Peyer's patch (tissue), 4 donors: ENCODE measurements around the gene SLC2A2. TPM values are rescaled to one million over a fixed set of nuclear protein-coding genes. Genes with fewer than 3 reads are reported as not detected.

Experiments
- DNase-seq, 3 donors: peaks; one replicate each; pipeline ENCODE4 v3.0.0-alpha.2; 2017 to 2019
- H3K27ac ChIP-seq, 4 donors: fragments of 200-600 bp; sonication (generic); one replicate each; pipeline ENCODE4 v1.5.1; 2016 to 2019
- H3K27me3 ChIP-seq, 2 donors: fragments of 200-600 bp; sonication (generic); one replicate each; pipeline ENCODE4 v1.5.1; 2019
- H3K36me3 ChIP-seq, 3 donors: fragments of 200-600 bp; sonication (generic); one replicate each; pipeline ENCODE4 v1.5.1; 2016 to 2019
- H3K4me1 ChIP-seq, 4 donors: fragments of 200-600 bp; sonication (generic); one replicate each; pipeline ENCODE4 v1.5.1; 2016 to 2019
- H3K4me3 ChIP-seq, 4 donors: fragments of 200-600 bp; sonication (generic); 1 replicate in 3 of 4; 2 replicates in 1 of 4; pipeline ENCODE4 v1.5.1; 2016 to 2019; ENCODE audit warnings: mild to moderate bottlenecking in 1 of 4
- H3K9me3 ChIP-seq, 4 donors: fragments of 200-600 bp; sonication (generic); one replicate each; pipeline ENCODE4 v1.5.1; 2016 to 2019; ENCODE audit warnings: mild to moderate bottlenecking in 1 of 4
- POLR2A ChIP-seq, 2 donors: fragments of 450-650 bp; IDR thresholded peaks; one replicate each; pipeline ENCODE4 v1.5.1; 2017; ENCODE audit warnings: antibody characterized with exemption in 2 of 2, mild to moderate bottlenecking in 2 of 2, moderate library complexity in 2 of 2
- total RNA-seq, 4 donors: library from RNA; depleted of rRNA; stranded (reverse); fragments of >200 nt; gene quantifications; one replicate each; pipeline ENCODE4 v1.1.0, GENCODE V29; 2016
- TF ChIP-seq, protein P1 (sequence below), 6 experiments: fragments of 450-650 bp in 4 of 6; fragments of 200-600 bp in 2 of 6; sonication (generic) in 1 of 6; IDR thresholded peaks; one replicate each; pipeline ENCODE4 v1.5.1; 2017 to 2019; ENCODE audit warnings: antibody characterized with exemption in 6 of 6, mild to moderate bottlenecking in 3 of 6, moderate library complexity in 1 of 6

The SLC2A2 gene
- total RNA-seq, 4 donors from 2014 or later = 2.5 to 115 (median 92.7) TPM

DNA sequence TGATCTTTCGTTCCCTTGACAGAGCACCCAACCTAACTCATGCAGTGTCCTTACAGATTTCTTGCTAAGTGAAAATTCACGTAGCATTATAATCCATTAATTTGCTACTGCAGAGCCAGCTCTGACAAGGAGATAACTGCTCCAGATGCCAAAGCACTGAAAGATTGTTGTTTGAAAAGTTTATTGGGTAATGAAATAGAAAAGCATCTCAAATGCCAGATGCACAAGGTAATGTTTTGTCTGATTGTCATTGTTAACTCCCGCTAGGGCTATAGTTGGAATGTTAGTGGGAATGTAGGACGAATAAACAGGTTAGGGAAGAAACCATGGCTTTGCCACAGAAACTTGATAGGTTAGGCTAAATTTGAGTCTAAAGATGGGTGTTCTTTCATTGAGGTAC, 20.2 kb upstream of the SLC2A2 start:
- Histone ChIP-seq H3K27ac (no peak overlapping the region), H3K9me3 (no peaks in the 10 kb centered on the region), H3K36me3 (no peaks in the 10 kb centered on the region), H3K4me3 (no peak overlapping the region), H3K4me1 (no peaks in the 10 kb centered on the region), H3K27me3 (no peaks in the 10 kb centered on the region)
- no peak for DNase-seq
- TF ChIP-seq, protein P1, sequence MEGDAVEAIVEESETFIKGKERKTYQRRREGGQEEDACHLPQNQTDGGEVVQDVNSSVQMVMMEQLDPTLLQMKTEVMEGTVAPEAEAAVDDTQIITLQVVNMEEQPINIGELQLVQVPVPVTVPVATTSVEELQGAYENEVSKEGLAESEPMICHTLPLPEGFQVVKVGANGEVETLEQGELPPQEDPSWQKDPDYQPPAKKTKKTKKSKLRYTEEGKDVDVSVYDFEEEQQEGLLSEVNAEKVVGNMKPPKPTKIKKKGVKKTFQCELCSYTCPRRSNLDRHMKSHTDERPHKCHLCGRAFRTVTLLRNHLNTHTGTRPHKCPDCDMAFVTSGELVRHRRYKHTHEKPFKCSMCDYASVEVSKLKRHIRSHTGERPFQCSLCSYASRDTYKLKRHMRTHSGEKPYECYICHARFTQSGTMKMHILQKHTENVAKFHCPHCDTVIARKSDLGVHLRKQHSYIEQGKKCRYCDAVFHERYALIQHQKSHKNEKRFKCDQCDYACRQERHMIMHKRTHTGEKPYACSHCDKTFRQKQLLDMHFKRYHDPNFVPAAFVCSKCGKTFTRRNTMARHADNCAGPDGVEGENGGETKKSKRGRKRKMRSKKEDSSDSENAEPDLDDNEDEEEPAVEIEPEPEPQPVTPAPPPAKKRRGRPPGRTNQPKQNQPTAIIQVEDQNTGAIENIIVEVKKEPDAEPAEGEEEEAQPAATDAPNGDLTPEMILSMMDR (IDR thresholded peaks at IDR 0.05) = no peak
- no peak for TF ChIP-seq POLR2A (IDR thresholded peaks at IDR 0.05)

DNA sequence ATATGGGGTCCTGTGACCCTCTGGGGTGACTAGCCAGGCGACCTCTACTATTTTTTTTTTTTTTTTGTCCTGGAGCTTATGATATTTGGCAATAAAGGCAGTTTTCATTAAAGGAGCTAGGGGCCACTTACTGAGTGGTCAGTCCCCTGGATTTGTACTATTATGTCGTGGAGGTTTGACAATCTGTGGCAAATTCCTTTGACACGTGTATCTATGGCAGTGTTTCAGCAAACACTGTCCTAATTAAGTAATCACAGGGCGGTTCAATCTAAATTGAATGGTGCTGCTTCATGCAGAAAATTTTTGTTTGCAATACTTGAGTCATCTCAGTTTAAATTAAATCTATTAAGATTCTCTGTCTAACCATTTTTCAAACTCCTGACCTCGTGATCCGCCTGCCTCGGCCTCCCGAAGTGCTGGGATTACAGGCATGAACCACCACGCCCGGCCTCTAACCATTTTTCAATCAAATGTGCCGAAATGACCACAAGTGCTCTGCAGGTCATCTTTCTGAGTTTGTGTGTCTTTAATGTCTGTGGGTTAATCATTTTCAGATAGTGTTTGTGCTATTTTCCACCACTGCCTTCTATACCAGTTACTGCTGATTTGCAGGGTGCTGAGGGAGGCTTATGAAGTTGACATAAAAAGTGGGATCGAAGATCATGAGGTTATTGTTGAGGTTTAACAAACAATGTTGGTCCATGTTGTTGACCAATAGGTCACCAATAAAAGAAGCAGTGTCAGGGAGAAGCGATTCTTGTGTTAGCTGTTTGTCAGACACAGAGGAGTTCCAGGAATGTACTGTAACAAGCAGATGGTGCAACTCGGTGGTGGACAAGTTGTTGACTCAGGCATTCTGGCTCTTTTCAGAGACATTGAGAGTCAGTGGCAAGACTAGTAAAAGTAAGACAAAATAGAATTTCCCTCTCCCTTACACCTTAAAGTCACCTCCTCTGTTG, 18.6 kb upstream of the SLC2A2 start:
- Histone ChIP-seq H3K36me3 (no peaks in the 10 kb centered on the region), H3K4me1 (no peaks in the 10 kb centered on the region), H3K27me3 (no peaks in the 10 kb centered on the region), H3K9me3 (no peaks in the 10 kb centered on the region), H3K4me3 (no peak overlapping the region), H3K27ac (no peak overlapping the region)
- TF ChIP-seq POLR2A (IDR thresholded peaks at IDR 0.05) = no peak
- TF ChIP-seq, protein P1 (IDR thresholded peaks at IDR 0.05) = no peak
- no peak for DNase-seq

DNA sequence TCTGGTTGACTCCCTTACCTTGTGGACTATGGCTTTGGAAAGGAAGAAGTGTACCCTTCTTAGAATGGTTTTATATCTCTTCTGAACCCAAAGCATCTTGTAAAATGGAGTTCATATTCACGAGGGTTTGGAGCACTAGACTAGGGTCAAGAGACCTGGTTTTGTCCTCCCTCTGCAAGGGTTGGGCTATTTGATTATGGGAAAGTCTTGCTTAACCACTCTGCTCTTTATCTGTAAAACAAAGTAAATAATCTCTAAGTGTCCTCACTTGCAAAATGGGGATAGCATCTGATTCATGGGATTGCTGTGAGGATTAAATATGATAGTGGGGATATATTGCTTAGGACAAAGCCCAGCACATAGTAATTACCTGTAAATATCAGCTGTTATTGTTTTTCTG, 17.9 kb upstream of the SLC2A2 start:
- no peak for DNase-seq
- Histone ChIP-seq H3K27me3 (no peaks in the 10 kb centered on the region), H3K27ac (no peak overlapping the region), H3K4me3 (no peak overlapping the region), H3K9me3 (no peaks in the 10 kb centered on the region), H3K4me1 (no peaks in the 10 kb centered on the region), H3K36me3 (no peaks in the 10 kb centered on the region)
- TF ChIP-seq, protein P1 (IDR thresholded peaks at IDR 0.05) = no peak
- no peak for TF ChIP-seq POLR2A (IDR thresholded peaks at IDR 0.05)

DNA sequence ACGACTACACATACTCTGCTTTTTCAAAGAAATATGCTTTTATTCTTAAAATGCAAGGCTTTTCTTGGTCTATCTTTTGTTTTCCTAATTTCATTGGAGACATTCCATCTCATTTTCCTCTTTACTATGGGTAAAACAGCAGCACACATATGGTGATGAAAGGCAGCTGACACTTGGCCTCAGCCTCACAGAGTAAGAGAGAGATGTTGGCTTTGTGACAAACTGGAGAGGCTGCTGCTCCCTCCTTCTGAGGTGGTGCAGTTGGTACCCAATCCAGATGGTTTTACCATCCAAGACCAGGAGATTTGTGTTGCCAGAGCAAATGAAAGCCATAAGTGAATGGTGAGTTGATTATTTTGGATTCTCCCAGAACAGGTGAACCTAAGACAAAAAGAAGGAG, 13.2 kb upstream of the SLC2A2 start:
- Histone ChIP-seq H3K9me3 (no peaks in the 10 kb centered on the region), H3K27me3 (no peaks in the 10 kb centered on the region), H3K4me1 (no peaks in the 10 kb centered on the region), H3K4me3 (no peak overlapping the region), H3K36me3 (no peaks in the 10 kb centered on the region), H3K27ac (no peak overlapping the region)
- DNase-seq = no peak
- TF ChIP-seq, protein P1 (IDR thresholded peaks at IDR 0.05) = no peak
- no peak for TF ChIP-seq POLR2A (IDR thresholded peaks at IDR 0.05)

DNA sequence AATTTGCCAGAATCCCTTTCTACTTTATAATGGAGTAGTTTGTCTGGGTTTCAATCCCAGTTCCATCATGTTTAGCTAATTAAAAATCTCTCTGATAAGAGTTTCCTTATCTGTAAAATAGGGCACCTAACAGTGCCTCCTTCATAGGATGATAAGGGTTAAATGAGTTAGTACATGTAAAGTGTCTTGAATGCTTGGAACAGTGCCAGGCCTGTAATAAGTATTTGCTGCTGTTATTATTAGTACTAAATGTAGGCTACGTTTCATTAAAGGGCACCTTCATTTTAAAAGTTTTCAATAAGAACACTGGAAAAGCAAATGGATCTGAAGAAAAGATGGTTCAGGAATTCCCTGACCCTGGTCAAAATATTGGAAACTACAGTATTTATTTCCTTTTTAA, 11.8 kb upstream of the SLC2A2 start:
- Histone ChIP-seq H3K27ac (no peak overlapping the region), H3K27me3 (no peaks in the 10 kb centered on the region), H3K4me3 (no peak overlapping the region), H3K4me1 (no peaks in the 10 kb centered on the region), H3K36me3 (no peaks in the 10 kb centered on the region), H3K9me3 (no peaks in the 10 kb centered on the region)
- DNase-seq = no peak
- TF ChIP-seq, protein P1 (IDR thresholded peaks at IDR 0.05) = no peak
- no peak for TF ChIP-seq POLR2A (IDR thresholded peaks at IDR 0.05)
